Activated CD8-positive, alpha-beta memory T cell treated with anti-CD3 and anti-CD28 coated beads, Interleukin-2, amount 50 U/mL, for 24 hours (primary cell): Measurements from ENCODE around the gene CNDP1.
"Not testable (repeated sequence)": the region's sequence is repeated elsewhere in the genome, so short reads cannot be mapped to it uniquely, and the experiment has no call there.

Experiments used
- DNase-seq: peaks from one replicate; pipeline ENCODE4 v3.0.0-alpha.2; 2020; ENCODE audit errors: extremely low read depth

The CNDP1 gene, protein sequence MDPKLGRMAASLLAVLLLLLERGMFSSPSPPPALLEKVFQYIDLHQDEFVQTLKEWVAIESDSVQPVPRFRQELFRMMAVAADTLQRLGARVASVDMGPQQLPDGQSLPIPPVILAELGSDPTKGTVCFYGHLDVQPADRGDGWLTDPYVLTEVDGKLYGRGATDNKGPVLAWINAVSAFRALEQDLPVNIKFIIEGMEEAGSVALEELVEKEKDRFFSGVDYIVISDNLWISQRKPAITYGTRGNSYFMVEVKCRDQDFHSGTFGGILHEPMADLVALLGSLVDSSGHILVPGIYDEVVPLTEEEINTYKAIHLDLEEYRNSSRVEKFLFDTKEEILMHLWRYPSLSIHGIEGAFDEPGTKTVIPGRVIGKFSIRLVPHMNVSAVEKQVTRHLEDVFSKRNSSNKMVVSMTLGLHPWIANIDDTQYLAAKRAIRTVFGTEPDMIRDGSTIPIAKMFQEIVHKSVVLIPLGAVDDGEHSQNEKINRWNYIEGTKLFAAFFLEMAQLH

GRCh38 chr18:74534150-74534969 is at the start of gene CNDP1:
TSS of gene CNDP1 (plus strand) at chr18:74534500. CDS start at chr18:74534668, 168 bp downstream.
- DNase-seq, result no peak

DNA sequence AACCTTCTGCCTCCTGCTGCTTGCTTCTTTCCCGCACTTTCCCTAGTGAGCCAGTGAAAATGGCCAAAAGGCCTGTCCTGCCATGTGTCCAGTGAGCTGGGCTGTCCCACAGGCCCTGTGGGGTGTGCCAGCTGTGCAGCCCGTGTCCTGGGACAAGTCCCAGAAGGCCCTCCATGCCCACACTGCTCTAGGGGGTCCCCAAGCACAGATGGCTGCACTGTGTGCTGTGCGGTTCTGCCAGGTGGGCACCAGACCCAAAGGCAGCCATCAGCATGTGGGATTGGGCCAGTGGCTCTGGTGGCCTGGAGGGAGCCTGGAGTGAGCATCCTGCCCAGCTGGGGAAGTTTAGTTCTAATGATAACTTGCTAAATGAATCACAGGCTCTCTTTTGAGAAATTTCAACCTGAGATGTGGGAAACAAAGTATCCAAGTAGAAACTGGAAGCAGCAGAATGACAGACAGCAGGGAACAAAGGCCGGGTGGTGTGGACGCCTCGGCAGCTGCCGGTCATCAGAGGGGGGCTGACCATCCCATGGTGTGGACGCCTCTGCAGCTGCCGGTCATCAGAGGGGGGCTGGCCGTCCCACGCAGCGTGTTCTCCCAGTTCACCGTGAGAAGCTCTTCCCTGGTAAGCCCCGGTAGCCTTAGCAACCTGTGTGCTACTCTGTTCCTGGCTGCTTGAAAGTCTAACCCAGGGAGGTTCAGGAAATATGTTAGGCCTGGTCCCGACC is 48.0 kb upstream of the CNDP1 start:
- DNase-seq, result no peak

GRCh38 chr18:74488354-74488753 is 45.9 kb upstream of the CNDP1 start:
- DNase-seq, result no peak

- no peak for DNase-seq
These were observed 45.4 kb upstream of the CNDP1 start for GRCh38 chr18:74488864-74489263.

GRCh38 chr18:74489676-74490075 is 44.6 kb upstream of the CNDP1 start:
- no peak for DNase-seq

DNA sequence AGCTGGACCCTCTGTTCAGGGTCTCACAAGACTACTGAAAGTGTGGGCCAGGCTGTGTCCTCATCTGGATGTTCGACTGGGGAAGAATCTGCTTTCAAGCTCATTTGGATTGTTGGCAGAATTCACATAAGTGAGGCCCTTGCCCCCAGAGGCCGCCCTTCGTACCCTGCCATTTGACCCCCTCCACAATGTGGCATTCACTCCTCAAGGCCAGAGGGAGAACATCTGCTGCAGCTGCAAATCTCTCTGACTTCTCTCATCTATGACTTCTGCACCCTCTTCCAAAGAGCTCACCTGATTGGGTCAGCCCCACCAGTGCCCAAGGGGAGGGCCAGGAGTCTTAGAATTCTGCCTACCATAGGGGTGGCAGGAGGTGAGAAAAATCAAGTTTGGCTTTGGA is 42.0 kb upstream of the CNDP1 start:
- DNase-seq, result no peak

DNA sequence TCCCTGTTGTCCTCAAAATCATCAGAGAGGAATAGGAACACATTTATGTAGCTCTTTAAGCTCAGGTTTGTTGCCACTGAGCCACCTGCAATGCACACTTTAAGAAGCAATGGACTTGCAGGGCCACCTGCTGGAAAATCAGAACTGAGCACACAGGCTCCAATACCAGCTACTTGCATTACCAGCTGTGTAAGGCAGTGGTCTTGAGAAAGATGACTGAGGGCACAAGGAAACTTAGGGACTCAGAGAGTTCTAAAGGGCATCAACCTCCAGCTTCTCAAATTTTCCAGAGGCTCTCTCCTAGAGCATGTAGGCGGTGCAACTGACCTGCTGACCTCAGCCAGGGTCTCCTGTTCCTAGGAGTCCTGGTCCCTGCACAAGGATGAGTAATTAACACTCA is 40.6 kb upstream of the CNDP1 start:
- DNase-seq, result no peak

GRCh38 chr18:74494514-74494913 is 39.8 kb upstream of the CNDP1 start:
- no peak for DNase-seq

- DNase-seq, result peak; percentile 100
These were observed 38.5 kb upstream of the CNDP1 start, which contains the start of gene CNDP2 for GRCh38 chr18:74495581-74496507. TSS of gene CNDP2 (plus strand) at chr18:74496363. CDS start at chr18:74499974, 3,611 bp downstream.

- no peak for DNase-seq
These were observed 37.6 kb upstream of the CNDP1 start for GRCh38 chr18:74496508-74497323.

GRCh38 chr18:74497324-74497676 is 37.0 kb upstream of the CNDP1 start:
- DNase-seq, result no peak

DNA sequence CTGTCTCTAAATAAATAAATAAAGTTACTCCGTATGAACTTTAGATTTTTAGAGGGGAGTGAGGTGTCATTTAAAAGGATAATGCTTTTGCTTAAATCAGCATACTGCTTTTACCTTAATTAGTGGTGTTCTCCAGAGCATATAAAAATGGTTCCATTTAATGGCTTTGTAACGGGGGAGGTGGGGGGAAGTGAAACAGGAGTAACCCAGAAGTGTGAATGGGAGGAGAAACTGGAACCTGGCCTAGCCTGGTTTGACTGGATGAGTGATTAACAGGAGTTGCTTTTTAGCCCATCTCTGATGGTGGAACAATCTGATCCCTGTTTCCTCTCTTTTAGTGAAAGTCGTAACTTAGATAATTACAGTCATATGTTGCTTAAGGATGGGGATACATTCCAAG is 36.5 kb upstream of the CNDP1 start:
- no peak for DNase-seq

DNA sequence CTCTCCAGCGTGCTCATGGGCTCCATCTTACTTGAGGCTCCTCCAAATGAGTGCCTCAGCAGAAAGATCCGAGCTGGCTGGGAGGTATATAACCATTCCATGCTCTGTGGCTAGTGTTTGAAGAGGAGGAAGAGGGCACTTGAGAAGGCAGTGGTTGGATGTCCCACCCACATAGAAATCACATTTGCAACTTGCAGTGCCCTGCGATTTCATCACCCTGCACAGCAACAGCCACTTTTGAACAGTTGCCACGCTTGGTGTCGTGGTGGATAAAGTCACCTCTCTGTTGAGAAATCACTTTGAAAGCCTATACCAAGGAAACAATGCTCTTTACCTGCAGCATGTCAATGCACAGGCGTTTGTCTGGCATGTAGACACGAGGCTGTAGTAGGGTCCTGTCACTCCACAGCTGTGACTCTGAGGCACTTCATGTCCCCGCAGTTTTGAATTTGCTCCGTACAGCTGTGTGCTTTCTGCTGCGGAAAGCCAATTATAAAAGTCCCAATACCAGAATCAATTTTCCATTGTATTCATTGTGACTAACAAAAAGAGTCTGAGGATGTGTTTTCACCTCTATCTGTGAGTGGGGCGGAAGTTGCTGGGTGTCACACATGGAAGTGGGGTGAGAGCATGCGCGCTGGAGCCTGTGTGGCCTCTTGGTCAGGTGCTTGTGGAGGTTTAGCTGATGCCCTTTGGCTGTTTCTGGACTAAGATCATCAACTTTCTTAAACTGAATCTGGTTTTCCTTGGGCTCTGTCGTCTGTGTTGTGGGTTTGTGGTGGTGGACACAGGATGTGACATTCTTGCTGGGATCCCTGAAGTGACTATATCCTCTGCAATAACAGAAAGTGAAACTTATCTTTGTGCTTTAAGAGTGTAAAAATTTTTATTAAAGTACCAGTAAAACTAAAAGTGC is 35.3 kb upstream of the CNDP1 start:
- DNase-seq, result peak; percentile 54

GRCh38 chr18:74499633-74500032 is 34.7 kb upstream of the CNDP1 start:
- no peak for DNase-seq

DNA sequence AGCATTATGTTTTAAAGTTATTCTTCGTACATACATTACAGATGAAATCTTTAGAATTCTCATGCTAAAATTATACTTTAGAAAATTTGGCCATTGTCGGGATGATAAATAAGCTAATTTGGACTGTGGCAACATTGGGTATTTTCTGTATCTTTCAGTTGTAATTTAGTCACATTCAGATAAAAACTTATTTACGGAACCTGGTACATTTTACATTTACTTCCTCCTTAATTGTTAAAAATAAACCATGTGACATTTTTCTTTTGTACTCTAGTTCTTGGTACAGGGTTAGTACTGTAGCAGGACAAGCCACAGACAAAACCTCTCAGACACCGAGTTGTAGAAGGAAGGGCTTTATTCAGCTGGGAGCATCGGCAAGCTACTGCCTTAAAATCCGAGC is 33.9 kb upstream of the CNDP1 start:
- no peak for DNase-seq

- DNase-seq, result not testable (repeated sequence)
These were observed 33.5 kb upstream of the CNDP1 start for GRCh38 chr18:74500774-74501173.

- no peak for DNase-seq
These were observed 32.9 kb upstream of the CNDP1 start for GRCh38 chr18:74501386-74501785.

DNA sequence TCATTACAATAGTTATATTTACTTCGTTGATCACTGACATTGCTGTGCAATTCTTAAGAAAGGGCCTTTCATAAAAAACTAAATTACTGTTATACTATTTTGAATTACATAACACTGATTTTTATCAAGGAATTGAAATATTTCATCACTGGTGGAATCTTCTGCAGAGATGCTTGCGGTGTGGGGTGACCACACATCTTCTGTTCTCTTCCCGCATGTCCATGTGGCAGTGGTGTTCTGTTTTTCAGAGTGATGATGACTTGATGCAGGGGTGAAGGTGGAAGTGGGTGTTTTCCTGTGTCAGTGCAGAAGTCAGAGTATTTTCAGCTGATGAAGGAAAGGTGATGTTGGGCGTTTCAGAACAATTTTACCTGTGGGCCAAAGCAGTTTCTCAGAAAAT is 31.2 kb upstream of the CNDP1 start:
- DNase-seq, result no peak

DNA sequence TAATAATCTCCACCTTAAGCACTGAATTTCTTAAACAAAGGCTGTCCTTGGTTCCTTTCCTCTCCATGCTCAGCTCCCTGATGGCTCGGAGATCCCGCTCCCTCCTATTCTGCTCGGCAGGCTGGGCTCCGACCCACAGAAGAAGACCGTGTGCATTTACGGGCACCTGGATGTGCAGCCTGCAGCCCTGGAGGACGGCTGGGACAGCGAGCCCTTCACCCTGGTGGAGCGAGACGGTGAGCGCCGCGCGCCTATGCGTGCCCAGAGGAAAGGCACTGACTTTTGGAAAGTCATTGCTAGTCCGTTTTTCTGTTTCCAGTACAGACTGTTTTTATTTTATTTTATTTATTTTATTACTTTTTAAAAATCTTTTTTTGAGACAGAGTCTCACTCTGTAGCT is 28.5 kb upstream of the CNDP1 start:
- no peak for DNase-seq
